ENCODE measurements around the gene IFNL3.

IFNL3 gene

GRCh38 chr19:39212375-39212742 is 32.4 kb downstream of the IFNL3 start:
- DNase-seq = no peak

GRCh38 chr19:39211731-39212374 is 33.0 kb downstream of the IFNL3 start:
- DNase-seq = no peak

GRCh38 chr19:39209196-39209595 is 35.6 kb downstream of the IFNL3 start:
- DNase-seq = no peak

GRCh38 chr19:39208175-39208795 is 36.5 kb downstream of the IFNL3 start:
- no peak for DNase-seq

GRCh38 chr19:39207293-39207836 is 37.4 kb downstream of the IFNL3 start:
- no peak for DNase-seq

GRCh38 chr19:39206122-39206521 is 38.7 kb downstream of the IFNL3 start:
- DNase-seq = no peak

GRCh38 chr19:39205449-39205764 is 39.4 kb downstream of the IFNL3 start:
- DNase-seq = no peak

- no peak for DNase-seq
Observed at GRCh38 chr19:39203372-39204341, 41.1 kb downstream of the IFNL3 start, which contains the start of gene SYCN. Gene SYCN, minus strand, starts transcription at chr19:39204263. Its CDS starts 9 bp downstream, at chr19:39204254.

- DNase-seq = no peak
Observed at GRCh38 chr19:39202998-39203355, 41.8 kb downstream of the IFNL3 start.

- peak; percentile 10 for DNase-seq
Observed at GRCh38 chr19:39200803-39201115, 44.0 kb downstream of the IFNL3 start.

GRCh38 chr19:39200066-39200802 is 44.6 kb downstream of the IFNL3 start:
- peak; percentile 26 for DNase-seq

GRCh38 chr19:39199025-39199424 is 45.8 kb downstream of the IFNL3 start:
- DNase-seq = peak; percentile 67

- peak; percentile 23 for DNase-seq
Observed at GRCh38 chr19:39197808-39198207, 47.0 kb downstream of the IFNL3 start.

- peak; percentile 23 for DNase-seq
Observed at GRCh38 chr19:39196860-39197562, 47.8 kb downstream of the IFNL3 start, which contains the start of gene NCCRP1. Gene NCCRP1, plus strand, starts transcription at chr19:39196964. Its CDS starts 19 bp downstream, at chr19:39196983.

GRCh38 chr19:39196320-39196719 is 48.5 kb downstream of the IFNL3 start:
- DNase-seq = peak; percentile 8

- peak; percentile 12 for DNase-seq
Observed at GRCh38 chr19:39195755-39196154, 49.1 kb downstream of the IFNL3 start.

GRCh38 chr19:39194832-39195542 is 49.8 kb downstream of the IFNL3 start:
- DNase-seq = peak; percentile 27

GRCh38 chr19:39193803-39194202 is 51.0 kb downstream of the IFNL3 start:
- peak; percentile 8 for DNase-seq

Data from left hindlimb (tissue), 1 donor.